AG09319 (cell line): ENCODE measurements around the gene WNT7B.

Experiments
- DNase-seq: peaks from one replicate; pipeline ENCODE4 v3.0.0-alpha.2; 2010; ENCODE audit warnings: low read depth; ENCODE audit errors: extremely low read depth
- CTCF ChIP-seq: IDR thresholded peaks from 2 replicates; pipeline ENCODE4 v1.5.1; 2011; ENCODE audit warnings: low read depth, mild to moderate bottlenecking, inconsistent platforms, low read length, moderate library complexity

The WNT7B gene

DNA sequence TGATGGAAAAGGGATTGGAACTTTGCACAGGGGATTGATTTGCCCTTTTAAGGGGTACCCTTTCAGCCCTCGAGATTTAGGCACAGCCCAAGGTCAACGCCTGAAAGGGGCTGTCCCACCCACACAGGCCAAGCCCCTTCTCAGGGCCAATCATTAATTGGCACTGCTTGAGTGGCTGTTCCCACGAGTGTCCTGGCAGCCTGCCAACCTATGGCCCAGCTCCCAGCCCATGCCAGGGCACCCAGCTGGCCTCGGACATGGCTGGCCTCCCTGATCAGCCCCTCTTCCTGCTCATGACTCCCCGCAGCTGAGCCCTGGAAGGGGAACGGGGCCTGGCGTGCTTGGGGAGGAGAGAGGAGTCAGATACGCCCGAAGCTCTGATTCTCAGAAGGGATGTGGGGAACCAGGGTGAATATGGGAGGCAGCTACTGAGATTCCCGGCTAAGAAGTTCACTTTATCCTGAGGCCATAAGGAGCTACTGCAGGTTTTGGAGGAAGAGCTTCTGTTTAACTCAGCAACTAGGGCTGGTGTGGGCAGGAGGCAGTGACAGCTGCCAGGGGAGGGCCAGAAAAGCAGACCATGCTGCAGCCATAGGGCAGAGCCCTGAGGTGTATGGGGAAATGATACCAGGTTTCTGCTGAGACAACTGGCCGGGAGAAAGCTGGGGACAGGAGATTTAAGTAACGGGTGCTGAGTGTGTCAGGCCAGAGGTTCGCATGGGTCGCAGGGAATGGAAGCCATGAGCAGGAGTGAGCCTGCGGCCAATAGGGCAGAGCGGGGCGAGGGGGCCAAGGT, 30.0 kb downstream of the WNT7B start:
- DNase-seq: no peak
- no peak for TF ChIP-seq CTCF

DNA sequence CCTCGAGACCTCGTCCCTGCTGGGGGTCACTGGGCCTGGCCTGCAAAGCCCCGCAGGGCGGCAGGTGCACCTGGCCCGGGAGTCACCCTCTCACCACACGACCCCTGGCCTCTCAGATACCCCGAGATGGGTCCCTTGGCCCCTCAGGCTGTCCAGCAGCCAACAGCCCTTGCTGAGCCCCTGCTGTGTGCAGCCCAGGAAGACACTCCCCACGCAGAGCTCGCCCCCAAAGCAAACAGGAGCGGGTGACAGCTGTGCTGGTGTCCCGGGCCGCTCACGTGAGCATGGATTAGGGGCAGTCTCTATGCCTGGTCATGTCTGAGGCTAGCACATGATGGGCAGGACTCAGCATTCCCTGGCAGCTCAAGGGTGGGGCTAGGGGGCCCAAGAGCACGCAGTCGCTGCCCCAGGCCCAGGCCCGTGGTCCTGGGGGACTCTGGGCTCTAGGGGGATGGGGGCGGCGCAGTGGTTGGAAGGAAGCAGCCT, 31.3 kb downstream of the WNT7B start:
- TF ChIP-seq CTCF: no peak
- no peak for DNase-seq

GRCh38 chr22:45942787-45943493, 34.0 kb downstream of the WNT7B start:
- DNase-seq: no peak
- no peak for TF ChIP-seq CTCF

GRCh38 chr22:45942344-45942743, 34.6 kb downstream of the WNT7B start:
- TF ChIP-seq CTCF: no peak
- DNase-seq: no peak

GRCh38 chr22:45938913-45939312, 38.0 kb downstream of the WNT7B start:
- no peak for TF ChIP-seq CTCF
- no peak for DNase-seq

GRCh38 chr22:45937960-45938359, 39.0 kb downstream of the WNT7B start:
- no peak for TF ChIP-seq CTCF
- no peak for DNase-seq

GRCh38 chr22:45935573-45935972, 41.4 kb downstream of the WNT7B start:
- TF ChIP-seq CTCF: no peak
- no peak for DNase-seq
